Measurements from ENCODE around the gene CCDC57.

GRCh38 chr17:82167028-82167427 is 45.6 kb downstream of the CCDC57 start:
- TF ChIP-seq CTCF (IDR thresholded peaks at IDR 0.05) = no peak
- no peak for TF ChIP-seq POLR2A (IDR thresholded peaks at IDR 0.05)

Data from right lobe of liver (tissue), 4 donors.